ENCODE measurements around the gene TECPR2.

GRCh38 chr14:102541771-102542170 is 179.0 kb downstream of the TECPR2 start:
- no peak for TF ChIP-seq RAD21 (IDR thresholded peaks at IDR 0.05; ENCODE audit: insufficient read depth, low read depth, low read length)
- TF ChIP-seq ZNF274 (IDR thresholded peaks at IDR 0.05; ENCODE audit: insufficient read depth, insufficient read length), result no peak

All from GM12878 (cell line).